ENCODE measurements around the gene CD209.

The CD209 gene

GRCh38 chr19:7736148-7736547, 11.2 kb downstream of the CD209 start:
- DNase-seq: no peak

GRCh38 chr19:7734220-7735203, 12.8 kb downstream of the CD209 start:
- no peak for DNase-seq

GRCh38 chr19:7733376-7733775, 14.0 kb downstream of the CD209 start:
- no peak for DNase-seq

- DNase-seq: no peak
Measured at GRCh38 chr19:7732045-7732444, 15.3 kb downstream of the CD209 start, which contains the start of gene CLEC4G. Gene CLEC4G (minus strand): TSS chr19:7732110. CDS start chr19:7732102, 8 bp downstream.

GRCh38 chr19:7731615-7732014, 15.7 kb downstream of the CD209 start:
- no peak for DNase-seq

- no peak for DNase-seq
Measured at GRCh38 chr19:7731218-7731595, 16.1 kb downstream of the CD209 start.

GRCh38 chr19:7730286-7731217, 16.8 kb downstream of the CD209 start:
- DNase-seq: no peak

GRCh38 chr19:7729831-7730285, 17.5 kb downstream of the CD209 start:
- DNase-seq: no peak

- no peak for DNase-seq
Measured at GRCh38 chr19:7729211-7729610, 18.1 kb downstream of the CD209 start.

GRCh38 chr19:7725791-7726190, 21.5 kb downstream of the CD209 start:
- DNase-seq: no peak

- no peak for DNase-seq
Measured at GRCh38 chr19:7722231-7722651, 25.1 kb downstream of the CD209 start.

- no peak for DNase-seq
Measured at GRCh38 chr19:7720351-7720750, 27.0 kb downstream of the CD209 start.

- no peak for DNase-seq
Measured at GRCh38 chr19:7718668-7719067, 28.7 kb downstream of the CD209 start.

GRCh38 chr19:7716762-7717161, 30.6 kb downstream of the CD209 start:
- no peak for DNase-seq

GRCh38 chr19:7715671-7716070, 31.7 kb downstream of the CD209 start:
- DNase-seq: no peak

- DNase-seq: no peak
Measured at GRCh38 chr19:7710616-7711015, 36.7 kb downstream of the CD209 start.

GRCh38 chr19:7709932-7710460, 37.3 kb downstream of the CD209 start:
- DNase-seq: no peak

- DNase-seq: no peak
Measured at GRCh38 chr19:7706955-7707456, 40.3 kb downstream of the CD209 start.

GRCh38 chr19:7706188-7706954, 41.0 kb downstream of the CD209 start:
- no peak for DNase-seq

- DNase-seq: no peak
Measured at GRCh38 chr19:7705387-7706187, 41.7 kb downstream of the CD209 start.

Data from DMS 273 treated with DMSO at 0.1 percent for 48 hours (cell line).